Tibial artery (tissue), 4 donors: ENCODE data around the gene FLNB.

ENCODE experiments used
- DNase-seq, 2 donors: peaks; one replicate each; pipeline ENCODE4 v3.0.0-alpha.2; 2019
- H3K27ac ChIP-seq, 2 donors: fragments of 200-600 bp; sonication (generic) in 1 of 2; 1 replicate in 1 of 2; 2 replicates in 1 of 2; pipeline ENCODE4 v1.5.1; 2018 to 2019; ENCODE audit warnings: mild to moderate bottlenecking in 1 of 2
- H3K27me3 ChIP-seq, 2 donors: fragments of 200-600 bp; sonication (generic) in 1 of 2; one replicate each; pipeline versions ENCODE4 v1.5.1 to v1.6.0; 2016 to 2019
- H3K36me3 ChIP-seq, 3 donors: fragments of 200-600 bp; sonication (generic) in 2 of 3; one replicate each; pipeline ENCODE4 v1.5.1; 2016 to 2019; ENCODE audit warnings: mild to moderate bottlenecking in 2 of 3
- H3K4me1 ChIP-seq, 4 donors: fragments of 200-600 bp; sonication (generic) in 2 of 4; 1 replicate in 3 of 4; 2 replicates in 1 of 4; pipeline ENCODE4 v1.5.1; 2016 to 2019
- H3K4me3 ChIP-seq, 2 donors: fragments of 200-600 bp; sonication (generic) in 1 of 2; 1 replicate in 1 of 2; 2 replicates in 1 of 2; pipeline ENCODE4 v1.5.1; 2018 to 2019; ENCODE audit warnings: mild to moderate bottlenecking in 2 of 2
- H3K9me3 ChIP-seq, 3 donors: fragments of 200-600 bp; sonication (generic) in 1 of 3; one replicate each; pipeline ENCODE4 v1.5.1; 2016 to 2019
- intact Hi-C: fragments of 100-400 bp; cut with DNase I; formaldehyde crosslinking; loops from one replicate; pipeline ENCODE4 v1.15.0; 2023; ENCODE audit warnings: low total_unique reads
- TF ChIP-seq, protein P1 (sequence below), 2 experiments: fragments of 200-600 bp in 1 of 2; fragments of 450-650 bp in 1 of 2; IDR thresholded peaks; one replicate each; pipeline ENCODE4 v1.5.1; 2017 to 2019; ENCODE audit warnings: antibody characterized with exemption in 2 of 2, mild to moderate bottlenecking in 1 of 2, moderate library complexity in 1 of 2

FLNB gene

DNA sequence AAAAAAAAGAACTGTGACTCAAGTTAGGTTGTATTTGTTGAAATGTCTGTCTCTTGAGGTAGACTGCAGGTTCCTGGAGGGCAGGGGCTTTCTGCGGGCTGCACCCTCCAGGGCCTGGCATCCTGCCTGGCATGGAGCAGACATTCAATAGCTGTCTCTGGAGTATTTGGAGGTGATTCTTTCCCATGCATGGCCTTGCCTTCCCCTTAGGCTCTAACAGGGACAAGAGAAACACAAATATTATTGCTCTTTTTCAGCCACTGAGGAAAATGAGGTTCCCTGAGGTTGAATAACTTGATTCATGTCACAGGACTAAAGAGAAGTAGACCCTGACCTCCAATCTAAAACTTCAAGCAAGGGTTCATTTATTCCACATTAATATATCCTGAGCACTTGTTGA, 18.6 kb upstream of the FLNB start:
- no peak overlapping the region for H3K27ac ChIP-seq
- DNase-seq, result no peak

DNA sequence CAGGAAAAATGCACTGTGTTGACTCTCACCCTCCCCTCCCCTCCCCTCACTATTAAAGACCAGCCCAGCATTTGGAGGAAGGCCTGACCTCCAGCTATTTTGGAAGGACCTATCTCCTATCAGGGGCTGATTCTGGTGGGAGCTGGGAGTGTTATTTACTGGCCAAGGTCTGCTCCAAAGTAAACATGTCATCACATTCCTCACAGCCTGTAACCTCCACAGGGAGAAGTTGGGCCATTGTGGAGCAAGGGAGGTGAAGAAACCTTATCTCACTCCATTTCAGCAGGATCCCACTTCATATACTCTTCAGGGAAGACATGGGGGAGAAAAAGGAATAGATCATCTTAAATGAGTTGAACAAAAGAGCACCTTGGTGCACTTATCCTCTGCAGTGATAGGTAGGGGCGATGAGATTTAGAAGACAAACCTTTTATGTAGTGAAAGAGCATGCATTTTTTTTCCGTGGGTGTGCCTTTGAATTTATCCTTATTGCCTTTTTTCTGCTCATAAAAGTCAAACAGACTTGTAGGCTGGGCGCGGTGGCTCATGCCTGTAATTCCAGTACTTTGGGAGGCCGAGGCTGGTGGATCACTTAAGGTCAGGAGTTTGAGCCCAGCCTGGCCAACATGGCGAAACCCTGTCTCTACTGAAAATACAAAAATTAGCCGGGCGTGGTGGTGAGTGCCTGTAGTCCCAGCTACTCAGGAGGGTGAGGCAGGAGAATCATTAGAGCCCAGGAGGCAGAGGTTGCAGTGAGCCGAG, 15.6 kb upstream of the FLNB start:
- no peak overlapping the region for H3K4me3 ChIP-seq
- TF ChIP-seq, protein P1, sequence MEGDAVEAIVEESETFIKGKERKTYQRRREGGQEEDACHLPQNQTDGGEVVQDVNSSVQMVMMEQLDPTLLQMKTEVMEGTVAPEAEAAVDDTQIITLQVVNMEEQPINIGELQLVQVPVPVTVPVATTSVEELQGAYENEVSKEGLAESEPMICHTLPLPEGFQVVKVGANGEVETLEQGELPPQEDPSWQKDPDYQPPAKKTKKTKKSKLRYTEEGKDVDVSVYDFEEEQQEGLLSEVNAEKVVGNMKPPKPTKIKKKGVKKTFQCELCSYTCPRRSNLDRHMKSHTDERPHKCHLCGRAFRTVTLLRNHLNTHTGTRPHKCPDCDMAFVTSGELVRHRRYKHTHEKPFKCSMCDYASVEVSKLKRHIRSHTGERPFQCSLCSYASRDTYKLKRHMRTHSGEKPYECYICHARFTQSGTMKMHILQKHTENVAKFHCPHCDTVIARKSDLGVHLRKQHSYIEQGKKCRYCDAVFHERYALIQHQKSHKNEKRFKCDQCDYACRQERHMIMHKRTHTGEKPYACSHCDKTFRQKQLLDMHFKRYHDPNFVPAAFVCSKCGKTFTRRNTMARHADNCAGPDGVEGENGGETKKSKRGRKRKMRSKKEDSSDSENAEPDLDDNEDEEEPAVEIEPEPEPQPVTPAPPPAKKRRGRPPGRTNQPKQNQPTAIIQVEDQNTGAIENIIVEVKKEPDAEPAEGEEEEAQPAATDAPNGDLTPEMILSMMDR (IDR thresholded peaks at IDR 0.05), result no peak
- intact Hi-C loops, result no loop called here
- H3K36me3 ChIP-seq, result no peaks in the 10 kb centered on the region
- peaks cover 0 to 12% (median 0%) of the 10 kb centered on the region in 4 donors for H3K4me1 ChIP-seq
- H3K9me3 ChIP-seq, result no peaks in the 10 kb centered on the region
- no peaks in the 10 kb centered on the region for H3K27me3 ChIP-seq
- DNase-seq, result no peak
- no peak overlapping the region for H3K27ac ChIP-seq

More for the DNA sequence above, 18.6 kb upstream of the FLNB start:
- H3K36me3 ChIP-seq, result no peaks in the 10 kb centered on the region
- TF ChIP-seq, protein P1 (IDR thresholded peaks at IDR 0.05), result no peak
- no peaks in the 10 kb centered on the region for H3K9me3 ChIP-seq
- no peaks in the 10 kb centered on the region for H3K27me3 ChIP-seq
- H3K4me3 ChIP-seq, result no peak overlapping the region
- intact Hi-C loops, result no loop called here
- no peaks in the 10 kb centered on the region for H3K4me1 ChIP-seq

DNA sequence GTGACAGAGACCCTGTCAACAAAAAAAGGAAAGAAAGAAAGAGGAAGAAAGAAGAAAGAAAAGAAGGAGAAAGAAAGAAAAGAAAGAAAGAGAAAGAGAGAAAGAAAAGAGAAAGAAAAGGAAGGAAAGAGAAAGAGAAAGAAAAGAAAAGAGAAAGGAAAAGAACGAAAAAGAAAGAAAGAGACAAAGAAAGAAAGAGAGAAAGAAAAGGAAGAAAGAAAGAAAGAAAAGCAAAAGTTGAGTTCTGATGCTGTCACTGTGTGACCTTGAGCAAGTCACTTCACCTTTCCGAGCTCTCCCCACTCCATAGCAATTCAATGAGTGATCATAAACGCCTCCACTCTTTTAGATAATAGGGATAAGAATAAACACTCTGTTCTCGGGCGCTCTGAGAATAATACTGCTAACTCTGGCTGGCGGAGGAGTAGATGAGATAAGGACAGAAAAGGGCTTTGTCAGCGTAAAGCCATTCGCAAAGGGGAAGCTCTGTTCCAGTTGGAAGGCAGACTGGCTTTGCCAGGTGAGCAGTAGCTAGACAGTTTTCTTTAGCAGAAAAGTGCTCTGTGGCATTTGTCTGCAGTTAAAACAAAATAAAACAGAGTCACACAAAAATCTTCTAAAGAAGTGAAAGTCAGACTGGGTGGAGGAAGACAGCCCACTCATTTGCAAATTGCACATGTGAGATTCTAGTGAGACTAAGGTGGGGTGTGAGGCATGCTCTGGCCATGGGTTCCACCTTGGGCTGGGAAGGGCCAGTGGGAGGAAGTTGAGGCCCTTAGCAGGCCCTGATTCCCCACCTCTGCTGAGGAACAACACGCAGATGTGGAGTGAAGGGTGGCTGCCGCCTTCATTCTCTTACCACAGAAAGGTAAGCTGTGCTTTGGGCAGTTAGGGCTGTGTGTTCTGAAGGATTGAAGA, 9.6 kb upstream of the FLNB start:
- intact Hi-C loops, result no loop called here
- no peak overlapping the region for H3K4me3 ChIP-seq
- H3K9me3 ChIP-seq, result no peaks in the 10 kb centered on the region
- TF ChIP-seq, protein P1 (IDR thresholded peaks at IDR 0.05), result no peak
- H3K36me3 ChIP-seq, result no peaks in the 10 kb centered on the region
- peak overlapping the region in 1 of 2 donors; percentile 18 for H3K27ac ChIP-seq
- no peaks in the 10 kb centered on the region for H3K27me3 ChIP-seq
- H3K4me1 ChIP-seq, result peaks cover 0 to 24% (median 3%) of the 10 kb centered on the region in 4 donors
- DNase-seq, result no peak

DNA sequence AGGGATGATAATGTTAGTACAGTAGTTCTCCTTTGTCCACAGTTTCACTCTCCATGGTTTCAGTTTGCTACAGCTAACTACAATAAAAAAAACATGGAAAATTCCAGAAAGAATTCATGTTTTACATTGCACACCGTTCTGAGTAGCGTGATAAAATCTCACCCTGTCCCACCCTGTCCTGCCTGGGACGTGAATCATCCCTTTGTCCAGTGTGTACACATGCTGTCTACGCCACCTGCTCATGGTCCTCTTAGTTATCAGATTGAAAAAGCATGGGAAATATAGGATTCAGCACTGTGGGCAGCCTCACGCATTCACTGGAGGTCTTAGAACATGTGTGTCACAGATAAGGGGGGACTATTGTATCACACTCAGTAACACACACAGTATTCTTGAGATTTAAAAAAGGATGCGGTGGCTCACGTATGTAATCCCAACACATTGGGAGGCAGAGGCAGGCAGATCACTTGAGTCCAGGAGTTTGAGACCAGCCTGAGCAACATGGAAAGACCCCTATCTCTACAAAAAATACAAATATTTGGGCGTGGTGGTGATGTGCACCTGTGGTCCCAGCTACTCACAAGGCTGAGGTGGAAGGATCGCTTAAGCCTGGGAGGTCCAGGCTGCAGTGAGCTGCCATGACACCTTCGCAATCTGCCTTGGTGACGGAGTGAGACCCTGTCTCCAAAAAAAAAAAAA, 8.7 kb upstream of the FLNB start:
- no peaks in the 10 kb centered on the region for H3K9me3 ChIP-seq
- no peaks in the 10 kb centered on the region for H3K27me3 ChIP-seq
- intact Hi-C loops, result no loop called here
- TF ChIP-seq, protein P1 (IDR thresholded peaks at IDR 0.05), result no peak
- H3K4me1 ChIP-seq, result peaks cover 0 to 24% (median 3%) of the 10 kb centered on the region in 4 donors
- no peaks in the 10 kb centered on the region for H3K36me3 ChIP-seq
- DNase-seq, result no peak
- no peak overlapping the region for H3K27ac ChIP-seq
- H3K4me3 ChIP-seq, result no peak overlapping the region

DNA sequence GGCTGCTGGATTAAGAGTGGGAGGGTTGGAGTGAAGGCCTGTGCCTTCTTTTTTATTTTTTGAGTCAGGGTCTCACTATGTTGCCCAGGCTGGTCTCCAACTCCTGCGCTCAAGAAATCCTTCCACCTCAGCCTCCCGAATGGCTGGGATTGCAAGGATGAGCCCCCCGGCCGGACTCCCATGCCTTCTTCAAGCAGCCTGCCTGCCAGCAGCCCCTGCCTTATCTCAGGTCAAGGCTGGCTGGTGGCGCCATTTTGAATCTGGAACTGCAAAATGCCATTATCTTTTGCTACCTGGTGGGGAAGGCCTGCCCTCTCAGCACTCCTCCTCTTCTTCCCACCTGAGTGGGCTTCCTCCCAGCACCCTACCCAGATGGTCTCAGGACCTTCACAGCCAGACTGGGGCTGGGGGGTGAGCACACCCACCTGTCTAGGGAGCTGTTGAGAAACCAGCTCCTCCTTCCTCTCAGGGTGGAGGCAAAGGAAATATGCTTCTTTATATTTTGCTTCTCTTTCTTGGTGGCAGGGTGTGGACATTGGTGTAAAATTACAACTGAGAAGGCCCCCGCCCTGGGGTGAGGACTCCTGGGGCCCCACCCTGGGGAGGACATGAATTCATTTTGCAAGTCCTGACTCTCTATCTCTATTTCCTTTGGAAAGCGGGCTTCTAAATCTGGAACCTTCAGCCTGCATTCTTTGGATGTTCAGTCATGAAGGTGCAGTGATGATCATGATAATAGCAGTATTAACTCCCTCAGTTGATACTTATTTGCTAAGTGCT, 7.7 kb upstream of the FLNB start:
- Histone ChIP-seq H3K27me3 (no peaks in the 10 kb centered on the region), H3K36me3 (no peaks in the 10 kb centered on the region), H3K4me3 (no peak overlapping the region), H3K4me1 (peaks cover 0 to 21% (median 3%) of the 10 kb centered on the region in 4 donors), H3K9me3 (no peaks in the 10 kb centered on the region), H3K27ac (no peak overlapping the region)
- TF ChIP-seq, protein P1 (IDR thresholded peaks at IDR 0.05), result no peak
- no peak for DNase-seq
- intact Hi-C loops, result no loop called here
